Measurements from ENCODE around the gene PCK2. TPM values are rescaled to one million over a fixed set of nuclear protein-coding genes. Genes with fewer than 3 reads are reported as not detected.

The PCK2 gene
- polyA plus RNA-seq, 6 donors from 2014 or later = 26.5 to 48.0 (median 36.8) TPM

- DNase-seq (no peak), ATAC-seq (ENCODE audit: low read depth in 2 of 2) (no peak)
- Mint-ChIP-seq H3K36me3 (peaks cover 4 to 6% of the 10 kb centered on the region in 2 donors), H3K4me1 (peaks cover 30 to 51% (median 31%) of the 10 kb centered on the region in 3 donors), H3K9me3 (no peaks in the 10 kb centered on the region), H3K27me3 (no peaks in the 10 kb centered on the region), H3K27ac (no peak overlapping the region), H3K4me3 (no peak overlapping the region)
These were observed 32.8 kb downstream of the PCK2 start for GRCh38 chr14:24126939-24127338.

DNA sequence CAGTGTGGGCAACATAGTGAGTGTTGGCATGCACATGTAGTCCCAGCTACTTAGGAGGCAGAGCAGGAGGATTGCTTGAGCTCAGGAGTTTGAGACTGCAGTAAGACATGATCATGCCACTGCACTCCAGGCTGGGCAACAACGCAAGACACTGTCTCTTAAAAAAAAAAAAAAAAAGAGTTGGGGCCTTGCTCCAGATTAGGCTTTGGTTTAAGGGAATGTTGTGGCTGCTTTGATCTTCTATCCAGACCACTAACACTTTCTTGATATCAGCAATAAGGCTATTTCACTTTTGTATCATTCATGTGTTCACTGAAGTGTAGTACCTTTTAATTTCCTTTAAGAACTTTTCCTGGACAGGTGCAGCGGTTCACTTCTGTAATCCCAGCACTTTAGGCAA, 33.6 kb downstream of the PCK2 start:
- H3K27ac Mint-ChIP-seq = peak overlapping the region in 3 of 6 donors; percentile 52 to 66 (median 57)
- peak overlapping the region in 2 of 8 donors; percentile 8 to 36 for H3K4me3 Mint-ChIP-seq

DNA sequence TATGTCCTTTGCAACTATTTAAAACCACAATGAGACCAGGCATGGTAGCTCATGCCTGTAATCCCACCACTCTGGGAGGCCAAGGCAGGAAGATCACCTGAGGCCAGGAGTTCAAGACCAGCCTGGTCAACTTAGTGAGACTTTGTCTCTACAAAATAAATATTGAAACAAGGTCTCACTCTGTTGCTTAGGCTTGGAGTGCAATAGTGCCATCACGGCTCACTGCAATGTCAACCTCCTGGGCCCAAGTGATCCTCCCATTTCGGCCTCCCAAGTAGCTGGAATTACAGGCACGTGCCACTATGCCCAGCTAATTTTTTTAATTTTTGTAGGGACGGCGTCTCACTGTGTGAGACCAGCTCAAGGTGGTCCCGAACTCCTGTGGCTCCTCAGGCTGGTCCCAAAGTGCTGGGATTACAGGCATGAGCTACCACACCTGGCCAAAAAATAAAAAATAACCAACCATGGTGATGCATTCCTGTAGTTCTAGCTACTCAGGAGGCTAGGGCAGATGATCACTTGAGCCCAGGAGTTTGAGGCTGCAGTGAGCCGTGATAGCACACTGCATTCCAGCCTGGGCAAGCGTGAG, 35.4 kb downstream of the PCK2 start:
- no peak overlapping the region for H3K4me3 Mint-ChIP-seq
- no peaks in the 10 kb centered on the region for H3K27me3 Mint-ChIP-seq
- no peaks in the 10 kb centered on the region for H3K36me3 Mint-ChIP-seq
- no peak overlapping the region for H3K27ac Mint-ChIP-seq
- ATAC-seq (ENCODE audit: low read depth in 2 of 2) = no peak
- H3K9me3 Mint-ChIP-seq = no peaks in the 10 kb centered on the region
- DNase-seq = no peak
- H3K4me1 Mint-ChIP-seq = peaks cover 15 to 35% (median 22%) of the 10 kb centered on the region in 3 donors

More for the DNA sequence above, 33.6 kb downstream of the PCK2 start:
- Mint-ChIP-seq H3K27me3 (no peaks in the 10 kb centered on the region), H3K9me3 (no peaks in the 10 kb centered on the region), H3K4me1 (peaks cover 31 to 49% (median 34%) of the 10 kb centered on the region in 3 donors), H3K36me3 (peaks cover 3 to 4% of the 10 kb centered on the region in 2 donors)
- no peak for ATAC-seq (ENCODE audit: low read depth in 2 of 2)
- no peak for DNase-seq

DNA sequence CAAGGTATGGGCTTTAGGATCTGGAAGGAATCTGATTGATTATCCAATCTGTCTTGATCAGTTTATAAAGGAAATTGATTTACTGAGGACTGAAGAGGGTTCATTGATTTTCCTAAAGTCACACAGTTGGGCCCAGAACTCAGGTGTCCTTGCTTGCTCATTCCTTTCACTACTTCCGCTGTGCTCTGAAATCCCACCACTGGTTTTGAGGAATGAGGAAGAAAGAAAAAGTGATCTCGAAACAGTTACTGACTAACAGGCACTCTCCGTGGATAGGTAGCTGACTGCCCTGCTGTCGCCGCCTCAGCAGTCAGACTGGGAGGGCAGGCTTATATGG, 36.2 kb downstream of the PCK2 start, which contains the start of gene FITM1:
TSS of gene FITM1 (plus strand) at position 280 of the 337 bp plus-strand sequence. CDS start 905 bp downstream, outside the sequence.
- ATAC-seq (ENCODE audit: low read depth in 2 of 2) (no peak), DNase-seq (no peak)
- no peaks in the 10 kb centered on the region for H3K27me3 Mint-ChIP-seq
- H3K27ac Mint-ChIP-seq = peak within 1 kb of the TSS in 1 of 6 donors; percentile 78
- peak within 1 kb of the TSS in 1 of 8 donors; percentile 15 for H3K4me3 Mint-ChIP-seq
- no peaks in the 10 kb centered on the region for H3K9me3 Mint-ChIP-seq
- no peaks in the 10 kb centered on the region for H3K36me3 Mint-ChIP-seq
- peaks cover 20 to 34% (median 26%) of the 10 kb centered on the region in 3 donors for H3K4me1 Mint-ChIP-seq

GRCh38 chr14:24130717-24131548, 36.8 kb downstream of the PCK2 start:
- Mint-ChIP-seq H3K4me1 (peaks cover 24 to 36% (median 29%) of the 10 kb centered on the region in 3 donors), H3K27ac (peak overlapping the region in 1 of 6 donors; percentile 54), H3K4me3 (peak overlapping the region in 1 of 8 donors; percentile 15)

GRCh38 chr14:24131549-24131966, 37.4 kb downstream of the PCK2 start:
- Mint-ChIP-seq H3K27me3 (no peaks in the 10 kb centered on the region), H3K36me3 (no peaks in the 10 kb centered on the region), H3K9me3 (no peaks in the 10 kb centered on the region), H3K27ac (no peak overlapping the region), H3K4me3 (no peak overlapping the region), H3K4me1 (peaks cover 26 to 36% (median 30%) of the 10 kb centered on the region in 3 donors)
- no peak for ATAC-seq (ENCODE audit: low read depth in 2 of 2)
- no peak for DNase-seq

More at GRCh38 chr14:24130717-24131548, 36.8 kb downstream of the PCK2 start:
- no peak for ATAC-seq (ENCODE audit: low read depth in 2 of 2)
- no peaks in the 10 kb centered on the region for H3K9me3 Mint-ChIP-seq
- no peaks in the 10 kb centered on the region for H3K27me3 Mint-ChIP-seq
- H3K36me3 Mint-ChIP-seq = no peaks in the 10 kb centered on the region
- no peak for DNase-seq

GRCh38 chr14:24132061-24132685, 38.1 kb downstream of the PCK2 start:
- Mint-ChIP-seq H3K27ac (peak overlapping the region in 2 of 6 donors; percentile 53 to 54), H3K4me1 (peaks cover 32 to 42% (median 37%) of the 10 kb centered on the region in 3 donors), H3K9me3 (no peaks in the 10 kb centered on the region), H3K4me3 (peak overlapping the region in 1 of 8 donors; percentile 29), H3K27me3 (no peaks in the 10 kb centered on the region), H3K36me3 (peaks cover 0 to 2% of the 10 kb centered on the region in 2 donors)
- DNase-seq = no peak
- ATAC-seq (ENCODE audit: low read depth in 2 of 2) = no peak

DNA sequence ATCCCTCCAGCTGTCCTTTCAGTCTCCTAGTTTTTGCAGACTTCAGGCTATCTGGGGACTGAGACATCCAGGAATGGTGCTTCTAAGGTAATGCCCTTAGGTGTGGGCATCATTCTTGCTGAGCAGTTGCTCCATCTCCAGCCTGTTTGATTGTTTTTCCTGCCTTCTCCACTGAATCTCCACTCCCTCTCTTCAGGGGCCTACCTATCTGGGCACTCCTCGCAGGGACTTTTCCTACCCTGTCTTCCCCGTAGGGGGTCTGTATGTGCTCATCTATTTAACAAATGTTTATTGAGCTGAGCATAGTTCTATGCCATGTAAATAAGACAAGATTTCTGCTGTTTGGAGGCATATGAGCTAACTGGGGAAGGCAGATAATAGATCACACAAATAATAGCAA, 38.9 kb downstream of the PCK2 start:
- no peak overlapping the region for H3K4me3 Mint-ChIP-seq
- H3K27ac Mint-ChIP-seq = peak overlapping the region in 3 of 6 donors; percentile 9 to 54 (median 53)
- no peaks in the 10 kb centered on the region for H3K9me3 Mint-ChIP-seq
- DNase-seq (no peak), ATAC-seq (ENCODE audit: low read depth in 2 of 2) (no peak)
- H3K4me1 Mint-ChIP-seq = peaks cover 31 to 40% (median 32%) of the 10 kb centered on the region in 3 donors
- no peaks in the 10 kb centered on the region for H3K27me3 Mint-ChIP-seq
- H3K36me3 Mint-ChIP-seq = peaks cover 0 to 4% of the 10 kb centered on the region in 2 donors

GRCh38 chr14:24133735-24134134, 39.6 kb downstream of the PCK2 start:
- Mint-ChIP-seq H3K4me1 (peaks cover 30 to 45% (median 34%) of the 10 kb centered on the region in 3 donors), H3K36me3 (peaks cover 0 to 4% of the 10 kb centered on the region in 2 donors), H3K27me3 (no peaks in the 10 kb centered on the region), H3K4me3 (no peak overlapping the region), H3K27ac (no peak overlapping the region), H3K9me3 (no peaks in the 10 kb centered on the region)
- no peak for ATAC-seq (ENCODE audit: low read depth in 2 of 2)
- DNase-seq = no peak

DNA sequence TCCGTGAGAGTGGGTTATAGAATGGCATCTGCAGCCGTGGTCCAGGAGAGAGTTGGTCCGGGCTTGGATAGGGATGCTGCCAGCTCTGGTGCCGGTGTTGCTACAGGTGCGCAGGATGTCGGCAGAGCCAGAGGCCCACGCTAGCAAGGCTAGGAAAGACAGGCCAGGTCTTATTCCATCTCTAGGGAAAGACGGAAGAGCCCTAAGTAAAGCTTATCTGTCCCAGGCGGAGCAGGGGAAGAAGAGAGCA, 41.4 kb downstream of the PCK2 start:
- Mint-ChIP-seq H3K4me1 (peaks cover 42 to 59% (median 47%) of the 10 kb centered on the region in 3 donors), H3K27me3 (no peaks in the 10 kb centered on the region), H3K4me3 (peak overlapping the region; percentile 87 to 99 (median 94)), H3K27ac (peak overlapping the region; percentile 93 to 98 (median 96)), H3K36me3 (peaks cover 0 to 9% of the 10 kb centered on the region in 2 donors), H3K9me3 (no peaks in the 10 kb centered on the region)
- DNase-seq = no peak
- ATAC-seq (ENCODE audit: low read depth in 2 of 2) = no peak

DNA sequence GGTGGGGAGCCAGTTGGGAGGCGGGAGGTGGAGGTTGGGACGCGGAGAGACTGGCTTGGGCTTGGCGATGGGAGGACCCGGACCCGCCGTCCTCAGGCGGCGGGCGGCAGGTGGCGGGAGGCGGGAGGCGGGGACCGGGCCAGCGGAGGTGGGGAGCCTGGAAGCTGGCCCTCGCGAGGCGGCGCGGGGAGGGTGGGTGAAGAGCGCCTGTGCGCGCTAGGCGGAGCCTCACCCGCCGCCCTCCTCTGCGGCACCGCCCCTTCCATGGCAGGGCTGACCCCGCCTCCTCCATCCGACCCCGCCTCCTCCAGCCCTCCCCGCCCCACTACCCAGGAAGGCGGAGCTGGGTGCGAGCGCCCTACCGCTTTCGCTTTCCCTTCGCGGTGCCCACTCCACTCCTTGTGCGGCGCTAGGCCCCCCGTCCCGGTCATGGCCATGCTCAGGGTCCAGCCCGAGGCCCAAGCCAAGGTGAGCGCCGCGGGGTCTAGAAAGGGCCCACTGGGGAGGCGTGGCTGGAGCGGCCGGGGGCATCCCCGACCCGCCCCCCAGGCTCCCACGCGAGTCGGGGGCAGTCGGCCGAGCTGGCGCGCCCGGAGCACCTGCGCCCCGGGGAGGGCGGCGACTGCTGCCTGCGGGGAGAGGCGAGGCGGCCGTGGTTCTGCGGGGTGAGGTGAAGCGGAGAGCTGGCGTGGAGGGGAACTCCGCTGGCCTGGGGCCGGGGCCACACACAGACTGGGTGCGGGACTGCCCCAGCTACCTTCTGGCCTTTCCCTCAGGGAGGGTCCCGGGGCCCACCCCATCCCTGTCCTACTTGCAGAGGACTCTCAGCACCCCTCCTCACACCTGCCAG, 41.9 kb downstream of the PCK2 start, which contains the start of gene PSME1:
TSS of gene PSME1 (plus strand) at position 361 of the 850 bp plus-strand sequence. CDS start at position 430, 69 bp downstream.
- Mint-ChIP-seq H3K9me3 (no peaks in the 10 kb centered on the region), H3K27me3 (no peaks in the 10 kb centered on the region), H3K36me3 (peaks cover 0 to 9% of the 10 kb centered on the region in 2 donors), H3K4me3 (peak within 1 kb of the TSS; percentile 87 to 99 (median 94)), H3K27ac (peak within 1 kb of the TSS; percentile 96 to 98 (median 98)), H3K4me1 (peaks cover 47 to 60% (median 52%) of the 10 kb centered on the region in 3 donors)
- peak; percentile 92 for DNase-seq
- peak; percentile 84 to 89 for ATAC-seq (ENCODE audit: low read depth in 2 of 2)

DNA sequence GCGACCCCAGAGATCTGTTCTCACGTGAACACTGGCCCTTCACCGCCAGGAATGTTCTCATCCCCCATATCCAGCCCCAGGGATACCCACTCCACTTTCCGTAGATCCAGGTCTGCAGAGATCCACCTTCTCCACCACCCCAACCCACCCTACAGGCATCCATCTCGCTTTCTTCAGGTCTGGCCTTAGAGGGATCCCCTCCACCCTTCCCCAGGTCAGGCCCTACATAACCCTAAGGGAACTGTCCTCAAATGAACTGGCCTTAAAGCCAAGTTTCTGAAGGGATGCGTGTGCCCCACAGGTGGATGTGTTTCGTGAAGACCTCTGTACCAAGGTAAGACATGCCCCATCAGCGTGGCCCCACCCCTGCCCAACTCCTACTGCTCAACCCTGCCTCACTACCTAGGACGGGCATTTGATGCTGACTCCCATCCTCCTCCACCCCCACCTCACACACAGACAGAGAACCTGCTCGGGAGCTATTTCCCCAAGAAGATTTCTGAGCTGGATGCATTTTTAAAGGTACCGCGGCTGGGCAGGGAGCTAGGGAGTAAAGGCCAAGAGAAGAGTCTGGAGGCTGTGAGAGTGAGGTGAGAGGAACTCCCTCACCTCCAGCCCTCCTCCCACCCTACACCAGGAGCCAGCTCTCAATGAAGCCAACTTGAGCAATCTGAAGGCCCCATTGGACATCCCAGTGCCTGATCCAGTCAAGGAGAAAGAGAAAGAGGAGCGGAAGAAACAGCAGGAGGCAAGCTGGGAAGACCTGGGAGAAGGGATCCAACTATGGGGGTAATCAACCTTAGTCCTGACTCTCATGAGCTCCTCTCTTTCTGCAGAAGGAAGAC, 42.8 kb downstream of the PCK2 start:
- peak overlapping the region; percentile 96 to 98 (median 98) for H3K27ac Mint-ChIP-seq
- no peaks in the 10 kb centered on the region for H3K9me3 Mint-ChIP-seq
- DNase-seq = no peak
- peaks cover 44 to 63% (median 54%) of the 10 kb centered on the region in 3 donors for H3K4me1 Mint-ChIP-seq
- no peak for ATAC-seq (ENCODE audit: low read depth in 2 of 2)
- peak overlapping the region; percentile 87 to 99 (median 92) for H3K4me3 Mint-ChIP-seq
- H3K36me3 Mint-ChIP-seq = peaks cover 0 to 9% of the 10 kb centered on the region in 2 donors
- no peaks in the 10 kb centered on the region for H3K27me3 Mint-ChIP-seq

Measured in naive B cell (primary cell).